Sigmoid colon (tissue), 7 donors: Measurements from ENCODE around the gene KIF3B. TPM values are rescaled to one million over a fixed set of nuclear protein-coding genes. Genes with fewer than 3 reads are reported as not detected.

Experiments used
- DNase-seq: peaks from one replicate; pipeline ENCODE4 v3.0.0-alpha.2; 2019
- H3K27ac ChIP-seq, 4 donors: fragments of 200-600 bp; sonication (generic); one replicate each; pipeline ENCODE4 v1.5.1; 2016 to 2019; ENCODE audit warnings: mild to moderate bottlenecking in 1 of 4
- H3K27me3 ChIP-seq, 3 donors: fragments of 200-600 bp; sonication (generic); one replicate each; pipeline ENCODE4 v1.5.1; 2019; ENCODE audit warnings: mild to moderate bottlenecking in 1 of 3
- H3K36me3 ChIP-seq, 4 donors: fragments of 200-600 bp; sonication (generic); one replicate each; pipeline ENCODE4 v1.5.1; 2016 to 2019
- H3K4me1 ChIP-seq, 4 donors: fragments of 200-600 bp; sonication (generic); one replicate each; pipeline ENCODE4 v1.5.1; 2017 to 2019
- H3K4me3 ChIP-seq, 4 donors: fragments of 200-600 bp; sonication (generic); one replicate each; pipeline ENCODE4 v1.5.1; 2017 to 2019; ENCODE audit warnings: mild to moderate bottlenecking in 2 of 4, moderate library complexity in 1 of 4
- H3K9me3 ChIP-seq, 4 donors: fragments of 200-600 bp in 3 of 4; sonication (generic) in 3 of 4; one replicate each; pipeline versions ENCODE4 v1.5.1 to v1.6.1; 2013 to 2019
- EP300 ChIP-seq, 4 donors: sonication (generic); formaldehyde crosslinking; IDR thresholded peaks; one replicate each; pipeline ENCODE4 v1.6.1; 2017; ENCODE audit warnings: antibody characterized with exemption in 4 of 4
- POLR2A ChIP-seq, 2 donors: fragments of 450-650 bp; IDR thresholded peaks; one replicate each; pipeline ENCODE4 v1.6.1; 2016; ENCODE audit warnings: antibody characterized with exemption in 2 of 2, mild to moderate bottlenecking in 2 of 2, moderate library complexity in 2 of 2
- POLR2AphosphoS5 ChIP-seq, 4 donors: sonication (generic); formaldehyde crosslinking; IDR thresholded peaks; one replicate each; pipeline ENCODE4 v1.6.1; 2017; ENCODE audit warnings: antibody characterized with exemption in 4 of 4
- WGBS, 2 donors: extraction: QIAGEN DNeasy Blood & Tissue Kit; methylation state at CpG; one replicate each; pipeline ENCODE4 v1.1.7; 2013; 5-methylcytosine and 5-hydroxymethylcytosine counted together
- intact Hi-C: fragments of 100-400 bp; cut with DNase I; formaldehyde crosslinking; loops from one replicate; pipeline ENCODE4 v1.15.1; 2023
- polyA plus RNA-seq, 3 donors: library from polyadenylated mRNA; stranded (reverse); fragments of 200-250 nt; gene quantifications; one replicate each; pipeline ENCODE4 v1.2.3, GENCODE V29; 2013
- total RNA-seq, 4 donors: library from RNA; depleted of rRNA; stranded (reverse); fragments of >200 nt; gene quantifications; one replicate each; pipeline ENCODE4 v1.1.0, GENCODE V29; 2016
- TF ChIP-seq, protein P1 (sequence below), 4 experiments: fragments of 450-650 bp in 3 of 4; fragments of 200-600 bp in 1 of 4; IDR thresholded peaks; one replicate each; pipeline ENCODE4 v1.5.1; 2016 to 2019; ENCODE audit warnings: antibody characterized with exemption in 4 of 4, mild to moderate bottlenecking in 3 of 4, moderate library complexity in 2 of 4
- donor health status: healthy with polysubstance abuse.
- donor health status: Bipolar disorder and iron deficiency.
- donor health status: healthy.

KIF3B gene
- total and polyA plus RNA-seq, 7 donors, result 16.1 to 45.8 (median 25.8) TPM

DNA sequence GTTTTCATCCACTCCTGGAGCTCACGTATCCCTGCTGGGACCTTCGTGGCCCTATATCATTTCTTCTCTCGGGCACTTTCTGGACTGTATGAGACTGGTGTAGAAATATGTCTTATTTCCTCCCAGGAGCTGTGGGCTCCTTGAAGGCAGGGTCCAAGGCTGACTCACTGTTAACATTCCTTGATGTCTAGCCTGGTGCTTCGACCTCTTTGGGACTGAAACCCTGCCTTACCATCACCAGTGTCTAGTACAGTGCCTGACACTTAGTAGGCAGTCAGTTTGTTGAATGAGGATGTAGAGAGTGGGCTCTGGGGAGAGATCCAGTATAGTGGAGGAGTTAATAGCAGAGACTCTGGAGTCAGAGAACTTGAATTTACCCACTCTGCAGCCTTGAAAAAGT is 46.2 kb upstream of the KIF3B start:
- intact Hi-C loops, result no loop called here
- 94 to 98% methylated on average over 4 of the region's 4 CpGs for WGBS, 2 donors
- TF ChIP-seq, protein P1, sequence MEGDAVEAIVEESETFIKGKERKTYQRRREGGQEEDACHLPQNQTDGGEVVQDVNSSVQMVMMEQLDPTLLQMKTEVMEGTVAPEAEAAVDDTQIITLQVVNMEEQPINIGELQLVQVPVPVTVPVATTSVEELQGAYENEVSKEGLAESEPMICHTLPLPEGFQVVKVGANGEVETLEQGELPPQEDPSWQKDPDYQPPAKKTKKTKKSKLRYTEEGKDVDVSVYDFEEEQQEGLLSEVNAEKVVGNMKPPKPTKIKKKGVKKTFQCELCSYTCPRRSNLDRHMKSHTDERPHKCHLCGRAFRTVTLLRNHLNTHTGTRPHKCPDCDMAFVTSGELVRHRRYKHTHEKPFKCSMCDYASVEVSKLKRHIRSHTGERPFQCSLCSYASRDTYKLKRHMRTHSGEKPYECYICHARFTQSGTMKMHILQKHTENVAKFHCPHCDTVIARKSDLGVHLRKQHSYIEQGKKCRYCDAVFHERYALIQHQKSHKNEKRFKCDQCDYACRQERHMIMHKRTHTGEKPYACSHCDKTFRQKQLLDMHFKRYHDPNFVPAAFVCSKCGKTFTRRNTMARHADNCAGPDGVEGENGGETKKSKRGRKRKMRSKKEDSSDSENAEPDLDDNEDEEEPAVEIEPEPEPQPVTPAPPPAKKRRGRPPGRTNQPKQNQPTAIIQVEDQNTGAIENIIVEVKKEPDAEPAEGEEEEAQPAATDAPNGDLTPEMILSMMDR (IDR thresholded peaks at IDR 0.05), result no peak
- TF ChIP-seq POLR2A (IDR thresholded peaks at IDR 0.05), result no peak
- TF ChIP-seq EP300 (IDR thresholded peaks at IDR 0.05), result no peak
- no peak for TF ChIP-seq POLR2AphosphoS5 (IDR thresholded peaks at IDR 0.05)
- no peak for DNase-seq
- Histone ChIP-seq H3K36me3 (peaks cover 4 to 83% (median 49%) of the 10 kb centered on the region in 4 donors), H3K4me1 (no peaks in the 10 kb centered on the region), H3K27ac (no peak overlapping the region), H3K4me3 (no peak overlapping the region), H3K9me3 (no peaks in the 10 kb centered on the region), H3K27me3 (no peaks in the 10 kb centered on the region)

DNA sequence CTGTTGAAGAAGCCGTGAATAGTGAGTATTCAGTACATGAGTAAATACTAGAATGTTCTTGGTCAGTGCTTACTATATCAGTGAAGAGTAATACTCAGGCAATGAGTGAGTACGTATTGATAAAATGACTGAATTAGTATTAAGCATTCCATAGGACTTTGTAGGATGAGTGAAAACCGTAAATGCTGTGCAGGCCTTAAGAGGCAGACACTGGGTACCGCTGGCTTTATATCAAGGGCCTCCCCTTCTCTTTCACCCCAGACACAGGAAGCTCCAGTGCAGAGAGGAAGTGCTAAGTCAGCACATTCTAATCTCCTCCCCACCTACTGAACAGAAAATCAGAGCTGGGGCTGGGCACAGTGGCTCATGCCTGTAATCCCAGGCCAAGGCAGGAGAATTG is 45.6 kb upstream of the KIF3B start:
- TF ChIP-seq POLR2AphosphoS5 (IDR thresholded peaks at IDR 0.05) (no peak), POLR2A (IDR thresholded peaks at IDR 0.05) (no peak), EP300 (IDR thresholded peaks at IDR 0.05) (no peak)
- TF ChIP-seq, protein P1 (IDR thresholded peaks at IDR 0.05), result no peak
- no peaks in the 10 kb centered on the region for H3K27me3 ChIP-seq
- no peak for DNase-seq
- 66 to 84% methylated on average over 4 of the region's 4 CpGs for WGBS, 2 donors
- H3K9me3 ChIP-seq, result no peaks in the 10 kb centered on the region
- H3K36me3 ChIP-seq, result peaks cover 4 to 85% (median 49%) of the 10 kb centered on the region in 4 donors
- no peak overlapping the region for H3K4me3 ChIP-seq
- intact Hi-C loops, result no loop called here
- H3K4me1 ChIP-seq, result no peaks in the 10 kb centered on the region
- no peak overlapping the region for H3K27ac ChIP-seq

DNA sequence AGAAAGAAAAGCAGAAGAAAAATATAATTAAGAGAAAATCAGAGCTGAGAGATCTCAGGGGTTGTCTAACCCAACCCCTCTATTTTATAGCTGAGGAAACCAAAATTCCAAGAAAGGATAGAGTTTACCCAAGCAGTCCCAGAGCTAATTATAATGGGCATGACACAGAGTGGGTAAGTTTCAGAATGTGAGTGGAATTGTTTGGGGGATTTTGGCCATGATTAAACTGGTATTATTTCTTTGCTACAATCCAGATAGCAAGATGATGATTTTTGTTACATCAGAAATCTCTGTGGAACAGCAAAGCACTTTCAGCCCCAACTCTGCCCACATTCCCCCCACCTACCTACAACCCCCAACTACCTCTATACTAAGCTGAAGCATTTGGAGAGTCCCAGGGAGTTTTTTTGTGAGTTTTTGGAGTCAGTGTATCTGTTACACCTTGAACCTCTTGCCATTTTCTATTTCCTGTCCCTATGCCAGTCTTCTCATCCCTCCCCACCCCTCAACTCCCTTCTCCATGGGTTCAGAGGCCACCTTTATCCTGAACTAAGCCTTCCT is 45.0 kb upstream of the KIF3B start:
- Histone ChIP-seq H3K27ac (no peak overlapping the region), H3K4me1 (no peaks in the 10 kb centered on the region), H3K27me3 (no peaks in the 10 kb centered on the region), H3K9me3 (no peaks in the 10 kb centered on the region), H3K36me3 (peaks cover 4 to 85% (median 49%) of the 10 kb centered on the region in 4 donors), H3K4me3 (no peak overlapping the region)
- TF ChIP-seq POLR2A (IDR thresholded peaks at IDR 0.05), result no peak
- TF ChIP-seq POLR2AphosphoS5 (IDR thresholded peaks at IDR 0.05), result no peak
- TF ChIP-seq, protein P1 (IDR thresholded peaks at IDR 0.05), result no peak
- no peak for TF ChIP-seq EP300 (IDR thresholded peaks at IDR 0.05)
- DNase-seq, result no peak
- intact Hi-C loops, result no loop called here

DNA sequence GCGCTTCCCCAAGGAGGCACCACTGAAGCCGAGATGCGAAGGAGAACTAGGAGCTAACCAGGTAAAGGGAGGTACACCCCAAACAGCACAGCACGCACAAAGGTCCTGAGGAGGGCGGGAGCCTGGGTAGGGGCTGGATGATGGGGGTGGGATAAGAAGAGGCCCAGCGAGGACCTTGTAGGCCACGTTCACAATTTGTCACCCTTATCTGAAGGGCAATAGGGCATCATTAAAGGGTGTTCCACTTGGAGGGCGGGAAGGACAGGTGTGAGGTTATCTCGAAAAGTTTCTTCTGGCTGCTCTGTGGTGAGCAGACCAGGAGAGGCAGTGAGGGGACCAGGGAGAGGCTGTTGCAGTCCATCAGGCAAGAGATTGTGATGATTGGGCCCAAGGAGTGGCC is 44.2 kb upstream of the KIF3B start:
- no peak for DNase-seq
- 81 to 92% methylated on average over 9 of the region's 9 CpGs for WGBS, 2 donors
- no peaks in the 10 kb centered on the region for H3K9me3 ChIP-seq
- H3K36me3 ChIP-seq, result peaks cover 4 to 79% (median 44%) of the 10 kb centered on the region in 4 donors
- no peak overlapping the region for H3K27ac ChIP-seq
- H3K27me3 ChIP-seq, result no peaks in the 10 kb centered on the region
- intact Hi-C loops, result no loop called here
- TF ChIP-seq EP300 (IDR thresholded peaks at IDR 0.05), result no peak
- no peak for TF ChIP-seq POLR2A (IDR thresholded peaks at IDR 0.05)
- TF ChIP-seq, protein P1 (IDR thresholded peaks at IDR 0.05), result no peak
- no peak for TF ChIP-seq POLR2AphosphoS5 (IDR thresholded peaks at IDR 0.05)
- no peaks in the 10 kb centered on the region for H3K4me1 ChIP-seq
- H3K4me3 ChIP-seq, result no peak overlapping the region
